Measurements from ENCODE around the gene DUS3L. TPM values are rescaled to one million over a fixed set of nuclear protein-coding genes. Genes with fewer than 3 reads are reported as not detected.

DUS3L gene
- total RNA-seq, 6 donors from 2014 or later = 31.4 to 88.0 (median 43.1) TPM

DNA sequence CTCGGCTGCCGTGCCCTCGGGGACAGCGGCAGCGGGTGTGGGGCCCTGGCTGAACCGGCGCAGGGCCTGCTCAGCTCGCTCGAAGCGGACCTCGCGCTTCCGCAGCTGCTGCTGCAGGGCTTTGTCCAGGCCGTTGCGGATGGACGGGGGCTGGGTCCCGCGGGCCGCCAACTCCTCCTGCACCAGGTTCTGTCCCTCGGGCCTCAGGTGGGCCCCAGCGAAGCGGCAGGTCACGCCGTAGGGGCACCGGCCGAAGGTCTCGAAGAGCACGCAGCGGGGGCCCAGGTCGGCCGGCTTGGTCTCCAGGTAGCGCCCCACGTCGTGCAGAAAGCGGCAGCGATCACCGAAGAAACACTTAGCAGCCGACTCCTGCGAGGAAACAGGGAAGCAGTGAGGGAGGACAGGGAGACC lies 1.6 kb downstream of the DUS3L start:
- TF ChIP-seq EP300 (IDR thresholded peaks at IDR 0.05) = no peak
- DNase-seq = peak in 1 of 2 donors; percentile 87
- ATAC-seq (ENCODE audit: low FRiP score in 2 of 2) = no peak
- no peaks in the 10 kb centered on the region for H3K27me3 ChIP-seq
- no peaks in the 10 kb centered on the region for H3K9me3 ChIP-seq
- H3K27ac ChIP-seq = no peak overlapping the region
- peaks cover 39 to 58% (median 56%) of the 10 kb centered on the region in 4 donors for H3K36me3 ChIP-seq
- no peak overlapping the region for H3K4me3 ChIP-seq
- H3K4me1 ChIP-seq = peaks cover 6 to 8% (median 7%) of the 10 kb centered on the region in 4 donors
- WGBS, 2 donors = 97 to 100% methylated on average over 23 to 38 of the region's 39 CpGs

DNA sequence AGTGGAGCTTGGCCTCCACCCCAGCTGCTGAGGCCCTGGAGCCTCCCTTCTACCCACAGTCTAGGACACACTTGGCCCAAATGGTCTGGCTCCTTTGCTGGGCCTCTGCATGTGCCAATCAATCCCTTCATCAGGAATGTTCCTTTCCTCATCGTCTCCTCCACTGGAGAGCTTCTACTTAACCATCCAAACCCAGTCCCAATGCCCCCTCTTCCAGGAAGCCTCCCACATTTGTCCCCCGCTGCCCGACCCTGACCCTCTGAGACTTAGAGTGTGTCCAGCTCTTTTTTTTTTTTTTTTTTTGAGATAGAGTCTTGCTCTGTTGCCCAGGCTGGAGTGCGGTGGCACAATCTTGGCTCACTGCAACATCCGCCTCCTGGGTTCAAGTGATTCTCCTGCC lies 2.5 kb downstream of the DUS3L start:
- H3K27ac ChIP-seq = no peak overlapping the region
- no peaks in the 10 kb centered on the region for H3K9me3 ChIP-seq
- DNase-seq (no peak), ATAC-seq (ENCODE audit: low FRiP score in 2 of 2) (no peak)
- H3K27me3 ChIP-seq = no peaks in the 10 kb centered on the region
- 91 to 96% methylated on average over 5 of the region's 5 CpGs for WGBS, 2 donors
- no peak for TF ChIP-seq POLR2A (IDR thresholded peaks at IDR 0.05)
- TF ChIP-seq POLR2AphosphoS5 (IDR thresholded peaks at IDR 0.05) = no peak
- TF ChIP-seq, protein P1, sequence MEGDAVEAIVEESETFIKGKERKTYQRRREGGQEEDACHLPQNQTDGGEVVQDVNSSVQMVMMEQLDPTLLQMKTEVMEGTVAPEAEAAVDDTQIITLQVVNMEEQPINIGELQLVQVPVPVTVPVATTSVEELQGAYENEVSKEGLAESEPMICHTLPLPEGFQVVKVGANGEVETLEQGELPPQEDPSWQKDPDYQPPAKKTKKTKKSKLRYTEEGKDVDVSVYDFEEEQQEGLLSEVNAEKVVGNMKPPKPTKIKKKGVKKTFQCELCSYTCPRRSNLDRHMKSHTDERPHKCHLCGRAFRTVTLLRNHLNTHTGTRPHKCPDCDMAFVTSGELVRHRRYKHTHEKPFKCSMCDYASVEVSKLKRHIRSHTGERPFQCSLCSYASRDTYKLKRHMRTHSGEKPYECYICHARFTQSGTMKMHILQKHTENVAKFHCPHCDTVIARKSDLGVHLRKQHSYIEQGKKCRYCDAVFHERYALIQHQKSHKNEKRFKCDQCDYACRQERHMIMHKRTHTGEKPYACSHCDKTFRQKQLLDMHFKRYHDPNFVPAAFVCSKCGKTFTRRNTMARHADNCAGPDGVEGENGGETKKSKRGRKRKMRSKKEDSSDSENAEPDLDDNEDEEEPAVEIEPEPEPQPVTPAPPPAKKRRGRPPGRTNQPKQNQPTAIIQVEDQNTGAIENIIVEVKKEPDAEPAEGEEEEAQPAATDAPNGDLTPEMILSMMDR (IDR thresholded peaks at IDR 0.05) = no peak
- no peak for TF ChIP-seq EP300 (IDR thresholded peaks at IDR 0.05)
- H3K36me3 ChIP-seq = peaks cover 40 to 66% (median 61%) of the 10 kb centered on the region in 4 donors
- no peak overlapping the region for H3K4me3 ChIP-seq
- H3K4me1 ChIP-seq = peaks cover 6 to 8% (median 7%) of the 10 kb centered on the region in 4 donors

DNA sequence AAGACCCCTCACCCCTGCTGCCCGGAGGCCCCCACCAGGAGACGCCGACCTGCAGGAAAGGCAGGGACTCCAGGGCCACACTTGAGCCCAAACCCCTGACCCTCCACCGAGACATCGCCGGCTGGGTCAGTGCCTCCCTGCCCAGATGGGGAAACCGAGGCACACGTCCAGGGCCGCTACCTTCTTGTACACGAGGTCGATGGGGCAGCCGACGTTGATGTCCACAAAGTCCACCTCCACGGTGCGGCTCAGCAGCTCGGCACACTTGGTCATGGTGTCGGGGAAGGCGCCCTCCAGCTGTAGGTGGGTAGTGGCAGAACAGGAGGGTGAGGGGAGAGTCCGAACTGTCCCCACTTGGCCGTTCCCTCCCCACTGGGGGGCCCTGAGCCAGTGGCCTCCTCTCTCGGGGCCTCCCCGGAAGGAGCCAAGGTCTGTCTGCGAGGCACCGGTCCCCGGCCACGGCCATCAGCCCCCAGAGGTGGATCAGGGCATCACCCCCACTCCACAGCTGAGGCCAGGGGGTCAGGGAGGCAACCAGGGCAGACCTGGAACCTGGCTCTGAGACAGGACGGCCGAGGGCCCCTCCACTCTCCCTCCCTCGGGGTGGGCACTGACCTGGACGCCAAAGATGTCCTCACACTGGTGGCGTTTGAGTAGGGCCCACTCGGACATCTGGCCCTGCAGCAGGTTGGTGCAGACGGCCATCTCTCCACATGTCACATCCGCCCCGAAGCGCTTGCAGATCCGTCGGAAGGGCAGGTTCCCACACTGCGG lies 3.4 kb downstream of the DUS3L start:
- Histone ChIP-seq H3K4me1 (peaks cover 6 to 8% (median 7%) of the 10 kb centered on the region in 4 donors), H3K4me3 (no peak overlapping the region), H3K9me3 (no peaks in the 10 kb centered on the region), H3K27ac (no peak overlapping the region), H3K27me3 (no peaks in the 10 kb centered on the region), H3K36me3 (peaks cover 40 to 72% (median 61%) of the 10 kb centered on the region in 4 donors)
- DNase-seq = peak in 1 of 2 donors; percentile 80
- TF ChIP-seq EP300 (IDR thresholded peaks at IDR 0.05) (no peak), POLR2A (IDR thresholded peaks at IDR 0.05) (no peak), POLR2AphosphoS5 (IDR thresholded peaks at IDR 0.05) (no peak)
- TF ChIP-seq, protein P1 (IDR thresholded peaks at IDR 0.05) = no peak
- 92 to 94% methylated on average over 34 to 36 of the region's 39 CpGs for WGBS, 2 donors
- no peak for ATAC-seq (ENCODE audit: low FRiP score in 2 of 2)

DNA sequence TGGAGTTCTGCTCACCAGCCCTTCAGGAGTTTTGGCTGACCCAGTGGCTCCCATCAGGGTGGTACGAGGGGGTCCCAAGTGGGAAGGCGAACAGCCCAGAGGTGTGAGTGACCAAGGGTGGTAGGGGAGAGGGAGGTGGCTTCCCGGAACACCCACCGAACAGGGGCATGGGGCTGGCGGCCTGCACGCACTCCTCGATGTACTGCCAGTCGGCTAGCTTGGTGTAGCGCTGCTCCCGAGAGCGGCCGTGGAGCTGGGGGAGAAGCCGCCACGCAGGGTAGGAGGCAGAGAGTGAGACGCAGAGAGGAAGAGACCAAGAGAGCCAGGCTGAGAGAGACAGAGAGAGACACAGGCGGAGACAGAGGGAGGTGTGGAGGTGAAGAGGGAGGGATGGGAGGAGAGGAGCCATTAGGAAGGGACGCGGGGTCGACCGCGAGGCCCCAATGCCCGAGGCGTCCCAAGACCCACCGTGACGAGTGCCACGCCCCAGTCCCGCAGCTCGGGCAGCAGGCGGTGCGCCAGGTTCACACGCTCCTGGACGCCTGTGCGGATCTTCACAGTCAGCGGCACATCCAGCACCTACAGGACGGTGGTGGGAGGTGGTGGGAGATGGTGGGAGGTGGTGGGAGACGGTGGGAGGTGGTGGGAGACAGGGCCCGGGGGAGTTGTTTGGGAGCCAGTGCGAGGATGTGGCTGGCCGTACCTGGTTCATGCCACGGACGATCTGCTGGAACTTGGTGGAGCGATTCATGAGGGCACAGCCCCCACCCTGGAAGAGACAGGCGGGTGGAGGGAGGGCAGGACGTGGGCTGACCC lies 4.2 kb downstream of the DUS3L start:
- no peak overlapping the region for H3K4me3 ChIP-seq
- H3K27ac ChIP-seq = no peak overlapping the region
- ATAC-seq (ENCODE audit: low FRiP score in 2 of 2) = no peak
- DNase-seq = peak in 1 of 2 donors; percentile 83
- H3K9me3 ChIP-seq = no peaks in the 10 kb centered on the region
- 89 to 93% methylated on average over 40 to 44 of the region's 44 CpGs for WGBS, 2 donors
- peaks cover 40 to 73% (median 61%) of the 10 kb centered on the region in 4 donors for H3K36me3 ChIP-seq
- peaks cover 6 to 8% (median 7%) of the 10 kb centered on the region in 4 donors for H3K4me1 ChIP-seq
- TF ChIP-seq POLR2AphosphoS5 (IDR thresholded peaks at IDR 0.05) = no peak
- TF ChIP-seq EP300 (IDR thresholded peaks at IDR 0.05) = no peak
- no peak for TF ChIP-seq POLR2A (IDR thresholded peaks at IDR 0.05)
- TF ChIP-seq, protein P1 (IDR thresholded peaks at IDR 0.05) = no peak
- no peaks in the 10 kb centered on the region for H3K27me3 ChIP-seq

DNA sequence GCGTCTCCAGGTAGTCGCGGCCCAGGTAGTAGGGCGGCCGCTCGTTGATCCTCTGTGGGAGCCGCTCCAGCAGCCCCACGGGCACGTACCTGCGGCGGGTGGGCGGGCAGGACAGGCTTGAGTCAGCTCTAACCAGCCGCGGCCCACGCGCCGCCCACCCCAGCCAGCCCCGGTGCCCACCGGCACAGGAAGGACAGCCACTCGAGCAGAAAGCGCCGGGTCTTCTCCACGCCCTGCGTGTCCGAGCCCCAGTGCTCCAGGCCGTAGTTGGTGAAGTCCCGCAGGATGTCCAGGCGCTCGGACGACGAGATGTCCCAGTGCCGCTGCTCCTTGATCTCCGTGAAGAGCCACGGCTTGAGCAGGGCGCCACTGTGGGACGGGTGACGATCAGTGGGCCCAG lies 5.5 kb downstream of the DUS3L start:
- H3K9me3 ChIP-seq = no peaks in the 10 kb centered on the region
- H3K4me3 ChIP-seq = no peak overlapping the region
- WGBS, 2 donors = 91 to 96% methylated on average over 20 to 32 of the region's 37 CpGs
- H3K36me3 ChIP-seq = peaks cover 40 to 73% (median 61%) of the 10 kb centered on the region in 4 donors
- peak in 1 of 2 donors; percentile 85 for DNase-seq
- H3K27me3 ChIP-seq = no peaks in the 10 kb centered on the region
- H3K27ac ChIP-seq = no peak overlapping the region
- no peak for TF ChIP-seq POLR2AphosphoS5 (IDR thresholded peaks at IDR 0.05)
- TF ChIP-seq EP300 (IDR thresholded peaks at IDR 0.05) = no peak
- TF ChIP-seq POLR2A (IDR thresholded peaks at IDR 0.05) = no peak
- TF ChIP-seq, protein P1 (IDR thresholded peaks at IDR 0.05) = no peak
- no peak for ATAC-seq (ENCODE audit: low FRiP score in 2 of 2)
- peaks cover 6 to 7% (median 7%) of the 10 kb centered on the region in 4 donors for H3K4me1 ChIP-seq
